Measurements from ENCODE around the gene MPHOSPH6. TPM values are rescaled to one million over a fixed set of nuclear protein-coding genes. Genes with fewer than 3 reads are reported as not detected.
A peak's percentile ranks its signal among the peaks of the same experiment; 100 is the strongest.
"Not testable (repeated sequence)": the region's sequence is repeated elsewhere in the genome, so short reads cannot be mapped to it uniquely, and the experiment has no call there.

MPHOSPH6 gene
- 10 to 100 TPM; 16.4 to 23.8 (median 20.8) TPM for total RNA-seq
- long read RNA-seq, donor 1, transcript MPHOSPH6-201 (5 exons, 1,103 nt) = major isoform, 14 of 23 reads
- long read RNA-seq, donor 1, partial matches to known transcripts = 3 of 23 reads
- long read RNA-seq, donor 1, other reads (novel, unspliced or antisense) = 4 of 23 reads
- long read RNA-seq, donor 2, transcript MPHOSPH6-201 (5 exons, 1,103 nt) = major isoform, 8 of 13 reads
- long read RNA-seq, donor 2, partial matches to known transcripts = 0 of 13 reads
- long read RNA-seq, donor 2, other reads (novel, unspliced or antisense) = 5 of 13 reads

GRCh38 chr16:82169861-82170845 lies at the start of gene MPHOSPH6:
MPHOSPH6 (minus strand) TSS chr16:82170224; CDS start chr16:82170175, 49 bp downstream.
- ATAC-seq = peak; percentile 99
- Histone ChIP-seq H3K4me3 (peak within 1 kb of the TSS; percentile 51), H3K9me3 (no peaks in the 10 kb centered on the region), H3K36me3 (ENCODE audit: low read depth) (no peaks in the 10 kb centered on the region), H3K4me1 (ENCODE audit: low read depth) (peaks cover 6% of the 10 kb centered on the region)
- intact Hi-C loops (cut with DNase I, micrococcal nuclease) = no loop called here
- DNase-seq = peak; percentile 92 to 95 (median 94)
- no peak for TF ChIP-seq CTCF (IDR thresholded peaks at IDR 0.05)

GRCh38 chr16:82219298-82219697 lies 49.3 kb upstream of the MPHOSPH6 start:
- no peak for ATAC-seq
- Histone ChIP-seq H3K9me3 (no peaks in the 10 kb centered on the region), H3K36me3 (ENCODE audit: low read depth) (no peaks in the 10 kb centered on the region), H3K4me3 (no peak overlapping the region), H3K4me1 (ENCODE audit: low read depth) (no peaks in the 10 kb centered on the region)
- DNase-seq = no peak
- TF ChIP-seq CTCF (IDR thresholded peaks at IDR 0.05) = no peak
- intact Hi-C loops (cut with DNase I, micrococcal nuclease) = no loop called here

- H3K4me1 ChIP-seq (ENCODE audit: low read depth); intact Hi-C loops (cut with DNase I, micrococcal nuclease); H3K4me3 ChIP-seq; H3K36me3 ChIP-seq (ENCODE audit: low read depth); H3K9me3 ChIP-seq; ATAC-seq; DNase-seq: not testable (repeated sequence)
These were observed 39.3 kb upstream of the MPHOSPH6 start for GRCh38 chr16:82209314-82209713.

- Histone ChIP-seq H3K4me1 (ENCODE audit: low read depth) (no peaks in the 10 kb centered on the region), H3K9me3 (no peaks in the 10 kb centered on the region), H3K4me3 (no peak overlapping the region), H3K36me3 (ENCODE audit: low read depth) (no peaks in the 10 kb centered on the region)
- TF ChIP-seq CTCF (IDR thresholded peaks at IDR 0.05) = no peak
- intact Hi-C loops (cut with DNase I, micrococcal nuclease) = no loop called here
- no peak for DNase-seq
- ATAC-seq = no peak
These were observed 33.2 kb upstream of the MPHOSPH6 start for GRCh38 chr16:82203198-82203597.

- Histone ChIP-seq H3K36me3 (ENCODE audit: low read depth) (no peaks in the 10 kb centered on the region), H3K4me3 (no peak overlapping the region), H3K9me3 (no peaks in the 10 kb centered on the region), H3K4me1 (ENCODE audit: low read depth) (no peaks in the 10 kb centered on the region)
- TF ChIP-seq CTCF (IDR thresholded peaks at IDR 0.05) = no peak
- ATAC-seq = no peak
- intact Hi-C loops (cut with DNase I, micrococcal nuclease) = no loop called here
- DNase-seq = no peak
These were observed 31.9 kb upstream of the MPHOSPH6 start for GRCh38 chr16:82201926-82202325.

- TF ChIP-seq CTCF (IDR thresholded peaks at IDR 0.05) = no peak
- ATAC-seq (no peak), DNase-seq (no peak)
- Histone ChIP-seq H3K4me1 (ENCODE audit: low read depth) (no peaks in the 10 kb centered on the region), H3K36me3 (ENCODE audit: low read depth) (no peaks in the 10 kb centered on the region), H3K9me3 (no peaks in the 10 kb centered on the region), H3K4me3 (no peak overlapping the region)
- intact Hi-C loops (cut with DNase I, micrococcal nuclease) = no loop called here
These were observed 31.3 kb upstream of the MPHOSPH6 start for GRCh38 chr16:82201351-82201750.
